ENCODE data around the gene CCL26.
"Not testable (repeated sequence)": the region's sequence is repeated elsewhere in the genome, so short reads cannot be mapped to it uniquely, and the experiment has no call there.

CCL26 gene

GRCh38 chr7:75722373-75722772, 49.6 kb downstream of the CCL26 start:
- in situ Hi-C loops (cut with MboI; ENCODE audit: low pct_unique_long_range_greater_than_20kb, low sequenced_read_pairs, unreplicated experiment): no loop called here

GRCh38 chr7:75721922-75722321, 50.1 kb downstream of the CCL26 start:
- in situ Hi-C loops (cut with MboI; ENCODE audit: low pct_unique_long_range_greater_than_20kb, low sequenced_read_pairs, unreplicated experiment); DNase-seq (ENCODE audit: low spot score): not testable (repeated sequence)

More at GRCh38 chr7:75722373-75722772, 49.6 kb downstream of the CCL26 start:
- no peak for TF ChIP-seq CTCF (IDR thresholded peaks at IDR 0.05; ENCODE audit: extremely low read depth, insufficient read depth, missing control alignments)
- no peak for DNase-seq (ENCODE audit: low spot score)

GRCh38 chr7:75721426-75721825, 50.6 kb downstream of the CCL26 start:
- TF ChIP-seq CTCF (IDR thresholded peaks at IDR 0.05; ENCODE audit: extremely low read depth, insufficient read depth, missing control alignments): no peak

GRCh38 chr7:75719626-75720025, 52.4 kb downstream of the CCL26 start:
- no peak for TF ChIP-seq CTCF (IDR thresholded peaks at IDR 0.05; ENCODE audit: extremely low read depth, insufficient read depth, missing control alignments)
- in situ Hi-C loops (cut with MboI; ENCODE audit: low pct_unique_long_range_greater_than_20kb, low sequenced_read_pairs, unreplicated experiment): no loop called here
- no peak for DNase-seq (ENCODE audit: low spot score)

More at GRCh38 chr7:75721426-75721825, 50.6 kb downstream of the CCL26 start:
- no peak for DNase-seq (ENCODE audit: low spot score)
- in situ Hi-C loops (cut with MboI; ENCODE audit: low pct_unique_long_range_greater_than_20kb, low sequenced_read_pairs, unreplicated experiment): no loop called here
